ENCODE results near the gene RORB.

Gene RORB

DNA sequence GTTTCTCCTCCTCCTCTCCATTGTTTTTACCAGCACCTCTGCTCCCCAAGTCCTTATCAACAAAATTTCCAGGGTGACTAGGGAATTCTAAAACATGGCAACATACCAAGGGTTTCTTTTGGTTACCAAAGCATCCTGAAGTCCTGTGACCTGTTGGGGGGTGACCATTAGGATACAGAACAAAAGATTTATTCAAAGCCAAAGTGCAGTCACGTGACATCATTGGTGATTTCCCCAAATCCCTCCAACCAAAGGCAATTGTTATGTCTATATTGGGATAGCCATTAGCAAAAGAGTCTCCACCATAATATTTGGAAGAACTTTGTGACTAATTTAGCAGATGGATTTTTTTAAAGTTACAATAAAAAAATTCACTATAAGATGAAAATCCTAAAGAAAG lies 222.2 kb downstream of the RORB start:
- DNase-seq (ENCODE audit: low read depth): no peak

DNA sequence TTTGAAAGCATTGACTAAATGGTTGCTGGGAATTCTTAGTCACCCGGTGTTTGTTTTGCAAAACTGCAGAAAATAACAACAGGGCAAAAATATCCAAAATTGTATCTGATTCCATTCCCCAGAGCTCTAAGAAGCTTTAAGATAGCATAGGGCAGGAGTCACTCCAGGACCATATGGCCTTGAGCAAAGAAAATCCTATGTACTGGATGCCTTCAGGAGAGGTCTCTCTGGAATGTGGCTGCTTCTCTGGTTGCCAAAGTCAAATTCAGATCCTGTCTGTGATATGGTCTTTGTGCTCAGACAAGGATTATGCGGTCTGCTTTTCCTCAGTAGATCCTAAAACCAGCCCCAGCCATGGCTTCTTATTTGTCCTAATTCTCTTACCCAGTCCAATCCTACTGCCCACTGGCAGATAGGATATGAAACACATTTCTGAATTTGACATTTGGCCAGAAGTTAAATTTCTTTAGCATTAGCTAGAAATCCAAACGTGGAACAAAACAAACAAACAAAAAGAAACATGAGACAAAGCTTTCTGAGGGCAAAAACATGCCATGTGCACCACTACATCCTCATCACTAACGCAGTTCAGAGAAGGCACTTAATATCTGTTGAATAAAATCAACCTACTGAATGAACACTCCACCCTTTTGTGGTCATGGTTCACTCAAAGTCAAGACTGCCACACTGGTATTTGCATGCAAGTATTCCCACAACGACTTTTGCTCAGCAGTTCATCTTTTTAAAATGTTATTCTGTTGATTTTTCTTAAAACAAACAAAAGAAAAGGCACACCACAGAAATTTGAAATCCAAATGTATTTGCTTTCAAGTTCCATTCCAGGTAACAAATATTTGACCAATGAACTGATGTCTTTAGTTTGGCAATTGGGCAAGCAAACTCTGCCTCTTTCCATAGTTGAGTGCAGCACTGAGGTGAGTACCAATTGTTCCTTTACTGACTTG lies 224.8 kb downstream of the RORB start:
- no peak for DNase-seq (ENCODE audit: low read depth)

DNA sequence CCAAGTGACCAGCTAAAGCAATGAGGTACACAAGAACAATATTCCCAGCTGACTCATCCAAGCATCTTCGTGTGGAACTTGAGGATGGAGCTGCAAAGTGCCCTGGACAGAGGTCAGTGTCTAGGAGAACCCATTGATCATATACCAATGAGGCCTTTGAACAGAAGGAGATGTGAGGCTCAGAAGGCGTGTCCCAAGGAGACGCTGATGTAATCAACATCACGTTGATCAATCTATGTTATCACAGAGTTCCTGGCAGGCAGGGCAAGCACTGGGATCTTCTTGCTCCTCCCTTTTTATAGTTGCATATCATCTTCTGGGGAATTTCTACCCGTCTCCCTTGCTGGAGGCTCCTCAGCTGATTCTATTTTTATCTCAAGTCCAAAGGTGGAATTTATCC lies 227.2 kb downstream of the RORB start:
- no peak for DNase-seq (ENCODE audit: low read depth)

DNA sequence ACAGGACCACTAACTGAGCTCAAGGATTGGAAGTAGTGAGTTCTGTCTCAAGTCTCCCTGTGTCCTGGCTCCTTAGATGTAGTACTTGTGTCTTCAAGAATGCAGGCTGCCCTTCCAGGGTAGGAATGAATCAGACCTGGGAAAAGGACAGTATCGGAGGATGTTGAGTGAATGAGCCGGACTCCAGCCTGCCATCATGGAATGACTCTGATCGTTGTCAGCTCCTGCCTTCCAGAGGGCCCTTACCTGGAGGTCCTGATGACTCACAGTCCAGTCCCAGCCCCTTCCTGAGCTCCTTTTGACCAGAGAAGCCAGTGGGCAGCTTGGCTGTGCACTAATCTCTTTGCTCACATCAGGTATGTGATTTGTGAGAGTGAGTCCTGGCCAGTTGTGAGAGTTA lies 229.4 kb downstream of the RORB start:
- DNase-seq (ENCODE audit: low read depth): no peak

DNA sequence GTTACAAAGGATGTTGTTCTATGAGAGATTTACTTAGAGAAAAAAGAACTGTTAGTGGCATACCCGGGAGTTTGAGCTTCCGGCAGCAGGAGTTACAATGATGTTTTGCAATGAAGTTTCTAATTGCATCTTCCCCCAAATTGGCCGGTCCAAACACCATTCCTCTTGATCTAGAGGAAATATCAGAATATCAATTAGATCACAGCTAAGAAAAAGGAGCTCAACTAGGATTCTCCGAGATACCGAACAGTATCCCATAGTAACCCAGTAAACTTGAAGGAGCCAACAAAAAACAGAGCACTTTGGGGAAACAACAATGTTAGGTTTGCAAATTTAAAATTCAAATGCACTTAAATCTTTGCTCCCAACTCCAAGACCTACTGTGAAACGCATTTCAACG lies 231.0 kb downstream of the RORB start:
- DNase-seq (ENCODE audit: low read depth): no peak

DNA sequence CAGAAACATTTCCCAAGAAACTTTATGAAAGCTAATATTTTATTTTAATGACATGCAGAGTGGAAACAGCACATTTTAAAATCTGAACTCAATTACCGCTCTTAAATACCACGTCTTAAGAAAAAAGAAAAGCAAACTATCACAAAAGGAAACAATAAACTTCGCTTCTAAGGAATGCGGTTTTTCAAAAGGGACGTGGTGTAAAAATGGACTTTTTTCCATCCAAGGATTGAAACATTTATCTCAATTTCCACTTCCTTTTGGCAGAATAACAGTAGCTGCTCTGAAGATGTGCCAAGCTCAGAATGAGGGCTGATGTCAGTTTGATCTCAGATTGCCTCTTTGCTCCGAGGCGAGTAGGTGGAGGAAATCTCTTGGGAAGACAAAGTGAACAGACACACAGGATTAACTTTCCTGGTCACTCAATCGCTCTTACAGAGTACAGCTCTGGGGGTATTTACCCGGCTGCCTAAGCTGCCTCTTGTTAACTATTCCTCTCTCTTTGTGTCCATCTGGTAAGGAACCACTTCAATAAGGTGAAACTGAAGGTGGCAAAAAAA lies 232.1 kb downstream of the RORB start:
- no peak for DNase-seq (ENCODE audit: low read depth)

DNA sequence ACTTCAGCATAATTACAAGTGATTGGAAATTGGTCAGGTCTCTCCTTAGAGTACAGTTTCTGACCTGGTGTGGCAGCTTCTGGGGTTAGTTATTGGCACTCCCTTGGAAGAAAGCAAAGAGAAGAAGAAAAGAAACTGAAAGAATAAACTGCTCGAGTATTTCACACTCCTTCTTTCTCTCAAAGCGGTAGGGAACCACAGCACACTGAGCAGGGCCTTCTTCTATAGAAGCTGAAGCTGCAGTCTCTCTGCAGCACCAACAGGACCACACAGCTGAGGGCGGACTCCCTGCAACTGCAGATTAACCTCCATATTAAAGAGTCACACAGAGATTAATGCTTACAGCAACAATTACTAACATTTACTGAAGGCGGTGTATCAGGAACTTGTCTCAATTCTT lies 238.6 kb downstream of the RORB start:
- DNase-seq (ENCODE audit: low read depth): no peak

DNA sequence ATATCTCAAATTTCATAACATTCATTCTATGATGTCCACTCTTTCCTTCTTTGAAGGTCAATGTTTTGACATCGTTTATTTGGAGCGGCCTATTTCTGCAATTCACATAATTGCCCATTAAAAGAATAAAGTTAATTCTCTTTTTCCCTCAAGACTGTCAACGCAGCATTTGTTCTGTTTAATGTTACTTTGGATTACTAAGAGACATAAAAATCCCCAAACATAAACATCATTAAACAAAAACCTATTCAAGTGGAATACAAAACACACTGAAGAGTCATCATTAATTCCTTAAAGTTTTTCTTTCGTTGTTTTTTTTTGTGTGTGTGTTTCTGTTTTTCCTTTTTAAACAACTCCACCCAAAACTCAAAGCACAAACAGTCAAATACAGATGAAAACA lies 239.5 kb downstream of the RORB start:
- no peak for DNase-seq (ENCODE audit: low read depth)

DNA sequence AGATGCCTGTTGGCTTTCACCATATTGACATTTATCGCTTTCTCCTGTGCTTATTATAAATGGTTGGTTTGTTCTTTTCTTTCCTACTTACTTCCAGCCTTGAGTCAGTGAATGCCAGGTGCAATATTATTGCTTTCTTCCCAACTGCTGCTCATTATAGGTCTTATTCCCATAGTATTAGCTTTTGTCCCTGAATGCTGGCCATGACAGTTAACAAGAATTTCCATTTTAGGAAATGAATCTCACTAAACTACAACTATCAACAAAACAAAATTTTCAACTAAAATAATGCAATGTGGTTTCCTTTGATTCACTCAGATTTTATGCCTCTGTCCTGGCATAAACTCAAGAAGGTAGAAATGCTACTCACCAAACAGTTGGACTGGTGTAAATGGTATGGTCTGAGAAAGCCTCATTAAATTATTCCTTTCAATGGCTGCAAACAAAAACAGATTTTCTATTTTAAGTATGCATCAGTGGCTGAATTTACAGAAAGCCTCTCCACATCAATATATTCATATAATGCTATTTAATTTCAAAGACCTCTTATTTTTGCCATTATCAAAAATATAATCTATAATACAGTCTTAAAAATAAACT lies 245.2 kb downstream of the RORB start:
- no peak for DNase-seq (ENCODE audit: low read depth)
